ENCODE data around the gene SLC38A4.

GRCh38 chr12:46786774-46787173, 39.0 kb downstream of the SLC38A4 start:
- no peak for TF ChIP-seq CTCF (IDR thresholded peaks at IDR 0.05)
- no peak for TF ChIP-seq POLR2A (IDR thresholded peaks at IDR 0.05)
